GM12878 (cell line): ENCODE results near the gene COQ8B. TPM values are rescaled to one million over a fixed set of nuclear protein-coding genes. Genes with fewer than 3 reads are reported as not detected.

Source experiments
- ATF2 ChIP-seq: IDR thresholded peaks from 2 replicates; pipeline ENCODE4 v1.6.1; 2012; ENCODE audit warnings: low read length, inconsistent platforms
- BACH1 ChIP-seq: fragments of 450-650 bp; IDR thresholded peaks from 2 replicates; pipeline ENCODE4 v1.6.1; 2017; ENCODE audit warnings: mild to moderate bottlenecking, borderline replicate concordance
- BCL11A ChIP-seq: IDR thresholded peaks from 2 replicates; pipeline ENCODE4 v1.6.1; 2011; ENCODE audit warnings: low read depth, low read length
- CHD2 ChIP-seq: IDR thresholded peaks from 2 replicates; pipeline ENCODE4 v1.6.1; 2011; ENCODE audit warnings: low read depth, low read length, improper control_type of control experiment, borderline replicate concordance
- EP300 ChIP-seq, 2 experiments: fragments of 150-350 bp in 1 of 2; IDR thresholded peaks; 2 replicates each; pipeline ENCODE4 v1.6.1; 2011 to 2012; ENCODE audit warnings: low read depth in 2 of 2, low read length in 2 of 2, borderline replicate concordance in 1 of 2, improper control_type of control experiment in 1 of 2, inconsistent platforms in 1 of 2; ENCODE audit not compliant: control insufficient read depth in 1 of 2
- FOXM1 ChIP-seq: IDR thresholded peaks from 2 replicates; pipeline ENCODE4 v1.6.1; 2012; ENCODE audit warnings: low read depth, mild to moderate bottlenecking, inconsistent platforms, low read length, moderate library complexity
- HDAC6 ChIP-seq: fragments of 200-600 bp; sonication (generic); IDR thresholded peaks from one replicate; pipeline ENCODE4 v1.8.0; 2017; ENCODE audit warnings: antibody characterized with exemption; ENCODE audit not compliant: unreplicated experiment
- JUNB ChIP-seq: IDR thresholded peaks from 2 replicates; pipeline ENCODE4 v1.6.1; 2016; ENCODE audit warnings: antibody characterized with exemption, mild to moderate bottlenecking
- JUND ChIP-seq: IDR thresholded peaks from 2 replicates; pipeline ENCODE4 v1.6.1; 2012; ENCODE audit warnings: low read depth, mild to moderate bottlenecking, low read length, improper control_type of control experiment, moderate library complexity
- MLLT1 ChIP-seq: fragments of 450-650 bp; IDR thresholded peaks from 2 replicates; pipeline ENCODE4 v1.6.1; 2016; ENCODE audit warnings: mild to moderate bottlenecking
- MXI1 ChIP-seq: fragments of 150-350 bp; IDR thresholded peaks from 2 replicates; pipeline ENCODE4 v1.6.1; 2011; ENCODE audit warnings: low read depth, mild to moderate bottlenecking, inconsistent platforms, low read length, improper control_type of control experiment
- MYC ChIP-seq: IDR thresholded peaks from 2 replicates; pipeline ENCODE4 v1.6.1; 2011; ENCODE audit warnings: mild to moderate bottlenecking, low read length, moderate library complexity, inconsistent platforms; ENCODE audit not compliant: insufficient read depth, insufficient replicate concordance, insufficient read length, severe bottlenecking
- PAX8 ChIP-seq: fragments of 450-650 bp; IDR thresholded peaks from 2 replicates; pipeline ENCODE4 v1.6.1; 2017; ENCODE audit warnings: mild to moderate bottlenecking, moderate library complexity
- POU2F2 ChIP-seq: IDR thresholded peaks from 3 replicates; pipeline ENCODE4 v1.6.1; 2011; ENCODE audit warnings: low read depth, mild to moderate bottlenecking, low read length, borderline replicate concordance
- RB1 ChIP-seq: fragments of 450-650 bp; formaldehyde crosslinking; IDR thresholded peaks from 2 replicates; pipeline ENCODE4 v1.6.1; 2017; ENCODE audit warnings: mild to moderate bottlenecking, borderline replicate concordance
- RCOR1 ChIP-seq: conservative IDR thresholded peaks from 2 replicates; pipeline ENCODE4 v1.6.1; 2012; ENCODE audit warnings: low read depth, low read length, improper control_type of control experiment
- REST ChIP-seq: IDR thresholded peaks from 2 replicates; pipeline ENCODE4 v1.6.1; 2012; ENCODE audit warnings: mild to moderate bottlenecking, low read depth, low read length
- SIX5 ChIP-seq: IDR thresholded peaks from 2 replicates; pipeline ENCODE4 v1.6.1; 2011; ENCODE audit warnings: mild to moderate bottlenecking, low read depth, low read length, moderate library complexity; ENCODE audit not compliant: severe bottlenecking
- SMAD1 ChIP-seq: fragments of 450-650 bp; IDR thresholded peaks from 2 replicates; pipeline ENCODE4 v1.6.1; 2018; ENCODE audit warnings: mild to moderate bottlenecking, low read depth; ENCODE audit not compliant: partially characterized antibody
- SMAD5 ChIP-seq: IDR thresholded peaks from 2 replicates; pipeline ENCODE4 v1.6.1; 2016; ENCODE audit warnings: antibody characterized with exemption, low read depth
- SPI1 ChIP-seq: IDR thresholded peaks from 2 replicates; pipeline ENCODE4 v1.6.1; 2011; ENCODE audit warnings: low read depth, mild to moderate bottlenecking, low read length, moderate library complexity, borderline replicate concordance; ENCODE audit not compliant: insufficient read depth
- SUPT20H ChIP-seq: IDR thresholded peaks from 2 replicates; pipeline ENCODE4 v1.6.1; 2011; ENCODE audit warnings: low read depth, mild to moderate bottlenecking, low read length, moderate library complexity, borderline replicate concordance; ENCODE audit not compliant: control insufficient read depth
- TBL1XR1 ChIP-seq: IDR thresholded peaks from 2 replicates; pipeline ENCODE4 v1.6.1; 2012; ENCODE audit warnings: low read depth, low read length, improper control_type of control experiment
- TCF7 ChIP-seq: IDR thresholded peaks from 2 replicates; pipeline ENCODE4 v1.6.1; 2014; ENCODE audit warnings: antibody characterized with exemption, borderline replicate concordance
- polyA plus RNA-seq, 11 experiments: library from polyadenylated mRNA; depleted of rRNA in 4 of 11; unstranded in 6 of 11; stranded (reverse) in 5 of 11; fragments of >200 nt; fragmentation: Nextera tagmentation in 4 of 11; fragmentation: Illumina TruSeq in 1 of 11; extraction: Ambion mirVana in 4 of 11; extraction: Trizol in 1 of 11; gene quantifications; 1 replicate in 1 of 11; 2 replicates in 10 of 11; pipeline versions ENCODE4 v1.2.1 to v1.2.3, GENCODE V29; 2011 to 2016; ENCODE audit warnings: inconsistent platforms in 2 of 11, missing spikeins in 2 of 11, low read depth in 1 of 11
- total RNA-seq, 4 experiments: library from RNA; depleted of rRNA in 3 of 4; stranded (reverse); fragments of >200 nt in 3 of 4; fragmentation: Illumina TruSeq in 1 of 4; extraction: Trizol in 1 of 4; gene quantifications; 2 replicates each; pipeline versions ENCODE4 v1.2.1 to v1.2.3, GENCODE V29; 2013 to 2021

The COQ8B gene
- total and polyA plus RNA-seq, 10 of the 15 experiments (the other 5 are each of a cell fraction or from before 2014, with no cell fraction given): 0.39 to 37.1 (median 16.8) TPM

GRCh38 chr19:40662925-40663694 lies 53.6 kb downstream of the COQ8B start (continued):
- no peak for TF ChIP-seq REST
- no peak for TF ChIP-seq BCL11A
- no peak for TF ChIP-seq PAX8
- TF ChIP-seq SPI1: no peak
- TF ChIP-seq SUPT20H: no peak
- TF ChIP-seq JUNB: no peak
- no peak for TF ChIP-seq HDAC6
- no peak for TF ChIP-seq SMAD1
- TF ChIP-seq FOXM1: no peak; the same call in 1 of the 2 replicates
- TF ChIP-seq SIX5: no peak
- peak; percentile 30; the same call in 1 of the 3 replicates for TF ChIP-seq POU2F2
- TF ChIP-seq ATF2: no peak
- peak; percentile 87 for TF ChIP-seq MYC
- no peak for TF ChIP-seq CHD2
- no peak for TF ChIP-seq TCF7
- no peak for TF ChIP-seq EP300 (IDR thresholded peaks at IDR 0.05; ENCODE audit: borderline replicate concordance in 1 of 2, control insufficient read depth in 1 of 2, low read depth in 2 of 2, low read length in 2 of 2)
- TF ChIP-seq SMAD5: no peak
- no peak for TF ChIP-seq MLLT1
- no peak for TF ChIP-seq TBL1XR1
- peak; percentile 96 for TF ChIP-seq MXI1
- peak; percentile 77; the same call in 1 of the 2 replicates for TF ChIP-seq RB1
- peak; percentile 87; the same call in 1 of the 2 replicates for TF ChIP-seq BACH1
- no peak for TF ChIP-seq RCOR1
- no peak for TF ChIP-seq JUND
